Endothelial cell of umbilical vein (primary cell): ENCODE results near the gene PIGZ. TPM values are rescaled to one million over a fixed set of nuclear protein-coding genes. Genes with fewer than 3 reads are reported as not detected.

Experiments used
- BruUV-seq: library from RNA; stranded (reverse); fragments of 400-500 nt; replicated peaks from 2 replicates; lab custom pipeline; 2021; lab: Mats Ljungman, UMichigan
- CTCF ChIA-PET: fragments of 300-600, 350-600 bp; sonication (Branson Sonifier 250); formaldehyde crosslinking; loops from one replicate; lab custom pipeline; 2021; ENCODE audit warnings: antibody characterized with exemption, inconsistent platforms; lab: Charles Lee
- POLR2A ChIA-PET: fragments of 300-600, 350-600 bp; sonication (Branson Sonifier 250); formaldehyde crosslinking; loops from one replicate; lab custom pipeline; 2021; ENCODE audit warnings: antibody characterized with exemption, inconsistent platforms; lab: Charles Lee
- DNase-seq: peaks from one replicate; pipeline ENCODE4 v3.0.0-alpha.2; 2011; ENCODE audit warnings: low read depth, low spot score
- FAIRE-seq: peaks from 2 replicates; lab custom pipeline; 2011; peaks lifted over from hg19 to GRCh38; lab: Jason Lieb, UNC
- H2AFZ ChIP-seq: 2 replicates; pipeline ENCODE4 v1.6.0; 2012; ENCODE audit warnings: low read depth, low read length, control low read depth, inconsistent platforms
- H3K27ac ChIP-seq: 2 replicates; pipeline ENCODE4 v1.5.1; 2011; ENCODE audit warnings: low read depth, mild to moderate bottlenecking, control low read depth, low read length, moderate library complexity; ENCODE audit not compliant: insufficient read depth
- H3K27me3 ChIP-seq, 2 experiments: 2 replicates each; pipeline versions ENCODE4 v1.6.0 to v1.6.1; 2011; ENCODE audit warnings: low read length in 2 of 2, mixed read lengths in 1 of 2; ENCODE audit not compliant: control insufficient read depth in 2 of 2, insufficient read depth in 2 of 2
- H3K36me3 ChIP-seq, 2 experiments: 2 replicates in 1 of 2; 3 replicates in 1 of 2; pipeline ENCODE4 v1.5.1; 2011; ENCODE audit warnings: low read length in 2 of 2, mild to moderate bottlenecking in 1 of 2, moderate library complexity in 1 of 2; ENCODE audit not compliant: control insufficient read depth in 2 of 2, insufficient read depth in 2 of 2; ENCODE audit errors: extremely low read depth in 1 of 2
- H3K4me1 ChIP-seq: 3 replicates; pipeline ENCODE4 v1.5.1; 2011; ENCODE audit warnings: mild to moderate bottlenecking, low read length; ENCODE audit not compliant: control insufficient read depth, insufficient read depth; ENCODE audit errors: extremely low read depth
- H3K4me2 ChIP-seq: 2 replicates; pipeline ENCODE4 v1.6.1; 2011; ENCODE audit warnings: low read length, control low read depth, mixed read lengths; ENCODE audit not compliant: insufficient read depth
- H3K4me3 ChIP-seq, 3 experiments: fragments of 200-600 bp in 1 of 3; sonication (generic), shearing (Covaris generic) in 1 of 3; replicated peaks in 1 of 3; 2 replicates each; pipeline ENCODE4 v1.5.1; 2011 to 2016; ENCODE audit warnings: control low read depth in 3 of 3, low read length in 3 of 3, mild to moderate bottlenecking in 2 of 3, inconsistent platforms in 1 of 3, low read depth in 1 of 3, moderate library complexity in 1 of 3; ENCODE audit not compliant: insufficient read depth in 1 of 3
- H3K79me2 ChIP-seq: 2 replicates; pipeline ENCODE4 v1.6.0; 2012; ENCODE audit warnings: low read length, inconsistent platforms; ENCODE audit not compliant: control insufficient read depth, insufficient read depth
- H3K9ac ChIP-seq: replicated peaks from 2 replicates; pipeline ENCODE3; 2011; ENCODE audit warnings: low read length, control low read depth; ENCODE audit not compliant: insufficient read depth; ENCODE audit errors: extremely low read depth
- H3K9me1 ChIP-seq: replicated peaks from 3 replicates; pipeline ENCODE4 v1.6.0; 2011; ENCODE audit warnings: mild to moderate bottlenecking, low read length; ENCODE audit not compliant: control insufficient read depth, insufficient read depth; ENCODE audit errors: extremely low read depth
- H3K9me3 ChIP-seq: replicated peaks from 2 replicates; pipeline ENCODE4 v1.5.1; 2012; ENCODE audit warnings: low read length, inconsistent platforms; ENCODE audit not compliant: control insufficient read depth, insufficient read depth
- H4K20me1 ChIP-seq: replicated peaks from 2 replicates; pipeline ENCODE3; 2011; ENCODE audit warnings: mild to moderate bottlenecking, low read length; ENCODE audit not compliant: control insufficient read depth, insufficient read depth; ENCODE audit errors: extremely low read depth
- CTCF ChIP-seq, 2 donors: IDR thresholded peaks; 1 replicate in 1 of 2; 2 replicates in 1 of 2; pipeline ENCODE4 v1.5.1; 2011; ENCODE audit warnings: low read length in 2 of 2, mild to moderate bottlenecking in 2 of 2, moderate library complexity in 2 of 2, control low read depth in 1 of 2, inconsistent platforms in 1 of 2, low read depth in 1 of 2; ENCODE audit not compliant: insufficient read depth in 1 of 2; ENCODE audit errors: extremely low read depth in 1 of 2
- EZH2 ChIP-seq: IDR thresholded peaks from 2 replicates; pipeline ENCODE4 v1.6.1; 2012; ENCODE audit warnings: borderline replicate concordance, low read depth, mild to moderate bottlenecking, moderate library complexity, low read length, inconsistent platforms; ENCODE audit not compliant: severe bottlenecking
- FOS ChIP-seq: IDR thresholded peaks from 2 replicates; pipeline ENCODE4 v1.6.1; 2011; ENCODE audit warnings: mild to moderate bottlenecking, low read length, moderate library complexity, borderline replicate concordance; ENCODE audit not compliant: insufficient read depth
- GATA2 ChIP-seq: IDR thresholded peaks from 2 replicates; pipeline ENCODE4 v1.7.0; 2011; ENCODE audit warnings: low read depth, mild to moderate bottlenecking, moderate library complexity, mixed read lengths, low read length; ENCODE audit not compliant: insufficient read length, insufficient read depth
- JUN ChIP-seq: IDR thresholded peaks from 2 replicates; pipeline ENCODE4 v1.6.1; 2011; ENCODE audit warnings: borderline replicate concordance, low read depth; ENCODE audit not compliant: insufficient read length, insufficient read depth
- MAX ChIP-seq: IDR thresholded peaks from 2 replicates; pipeline ENCODE4 v1.6.1; 2011; ENCODE audit not compliant: insufficient read depth, insufficient read length
- MYC ChIP-seq: IDR thresholded peaks from one replicate; pipeline ENCODE4 v1.6.1; 2011; ENCODE audit warnings: mild to moderate bottlenecking, low read depth, low read length
- POLR2A ChIP-seq: IDR thresholded peaks from 2 replicates; pipeline ENCODE4 v1.6.1; 2012; ENCODE audit warnings: low read depth, mild to moderate bottlenecking, control low read depth, low read length
- POLR2AphosphoS5 ChIP-seq: IDR thresholded peaks from 2 replicates; pipeline ENCODE4 v1.6.1; 2012; ENCODE audit warnings: low read depth, mild to moderate bottlenecking, control low read depth, low read length, moderate library complexity; ENCODE audit not compliant: insufficient read depth
- dilution Hi-C: fragments of 300-500 bp; cut with MboI; formaldehyde crosslinking; loops from one replicate; pipeline ENCODE4 v1.15.0; 2019; ENCODE audit warnings: low sequenced_read_pairs; ENCODE audit not compliant: extremely low pct_ligation_motif_present
- intact Hi-C: fragments of 100-400 bp; cut with micrococcal nuclease; formaldehyde crosslinking; loops from one replicate; pipeline ENCODE4 v1.10.0; 2022
- polyA plus RNA-seq, 4 experiments: library from polyadenylated mRNA; depleted of rRNA in 3 of 4; stranded (reverse) in 3 of 4; unstranded in 1 of 4; fragments of >200 nt; gene quantifications; 2 replicates each; pipeline versions ENCODE4 v1.2.1 to v1.2.3, GENCODE V29; 2011 to 2012; ENCODE audit warnings: missing spikeins in 1 of 4
- total RNA-seq: library from RNA; stranded (reverse); gene quantifications from 2 replicates; pipeline ENCODE4 v1.2.3, GENCODE V29; 2021

Gene PIGZ
- total and polyA plus RNA-seq, 2 donors (not counting 3 experiments of a cell fraction or from before 2014, with no cell fraction given): 6.0 to 6.5 TPM

- no peak for FAIRE-seq
- ChIA-PET CTCF (interaction anchor here (0.9 kb wide), 1 partner anchor 78 kb away, joined by 3 read pairs; no protein-coding TSS in a partner anchor), POLR2A (no interaction called here)
- no peak for DNase-seq
- H3K27me3 ChIP-seq: no peaks in the 10 kb centered on the region
- no peak overlapping the region for H3K9ac ChIP-seq
- BruUV-seq: no TSS peak
- H3K27ac ChIP-seq: no peak overlapping the region
- H2AFZ ChIP-seq: no peak overlapping the region
- H3K9me3 ChIP-seq: no peaks in the 10 kb centered on the region
- H4K20me1 ChIP-seq: no peaks in the 10 kb centered on the region
- intact Hi-C loops: no loop called here
- no peaks in the 10 kb centered on the region for H3K9me1 ChIP-seq
- H3K79me2 ChIP-seq: no peaks in the 10 kb centered on the region
- no peak for TF ChIP-seq POLR2A
- TF ChIP-seq MAX: no peak
- TF ChIP-seq FOS: no peak
- TF ChIP-seq GATA2: no peak
- TF ChIP-seq MYC: no peak
- TF ChIP-seq JUN: no peak
- no peak for TF ChIP-seq CTCF (IDR thresholded peaks at IDR 0.05; ENCODE audit: extremely low read depth in 1 of 2, insufficient read depth in 1 of 2, low read depth in 1 of 2, low read length in 2 of 2)
- TF ChIP-seq POLR2AphosphoS5: no peak
- no peak for TF ChIP-seq EZH2
- H3K4me3 ChIP-seq: no peak overlapping the region
- dilution Hi-C loops: no loop called here
- H3K36me3 ChIP-seq: peaks cover 0 to 8% of the 10 kb centered on the region in 2 experiments
- no peaks in the 10 kb centered on the region for H3K4me1 ChIP-seq
- no peak overlapping the region for H3K4me2 ChIP-seq
Measured at GRCh38 chr3:196916221-196916620, 52.4 kb downstream of the PIGZ start.
